Peyer's patch (tissue), 4 donors: ENCODE measurements around the gene BTF3. TPM values are rescaled to one million over a fixed set of nuclear protein-coding genes. Genes with fewer than 3 reads are reported as not detected.

ENCODE experiments used
- DNase-seq, 3 donors: peaks; one replicate each; pipeline ENCODE4 v3.0.0-alpha.2; 2017 to 2019
- H3K27ac ChIP-seq, 4 donors: fragments of 200-600 bp; sonication (generic); one replicate each; pipeline ENCODE4 v1.5.1; 2016 to 2019
- H3K27me3 ChIP-seq, 2 donors: fragments of 200-600 bp; sonication (generic); one replicate each; pipeline ENCODE4 v1.5.1; 2019
- H3K36me3 ChIP-seq, 3 donors: fragments of 200-600 bp; sonication (generic); one replicate each; pipeline ENCODE4 v1.5.1; 2016 to 2019
- H3K4me1 ChIP-seq, 4 donors: fragments of 200-600 bp; sonication (generic); one replicate each; pipeline ENCODE4 v1.5.1; 2016 to 2019
- H3K4me3 ChIP-seq, 4 donors: fragments of 200-600 bp; sonication (generic); 1 replicate in 3 of 4; 2 replicates in 1 of 4; pipeline ENCODE4 v1.5.1; 2016 to 2019; ENCODE audit warnings: mild to moderate bottlenecking in 1 of 4
- H3K9me3 ChIP-seq, 4 donors: fragments of 200-600 bp; sonication (generic); one replicate each; pipeline ENCODE4 v1.5.1; 2016 to 2019; ENCODE audit warnings: mild to moderate bottlenecking in 1 of 4
- CTCF ChIP-seq, 6 experiments: fragments of 450-650 bp in 4 of 6; fragments of 200-600 bp in 2 of 6; sonication (generic) in 1 of 6; IDR thresholded peaks; one replicate each; pipeline ENCODE4 v1.5.1; 2017 to 2019; ENCODE audit warnings: antibody characterized with exemption in 6 of 6, mild to moderate bottlenecking in 3 of 6, moderate library complexity in 1 of 6
- POLR2A ChIP-seq, 2 donors: fragments of 450-650 bp; IDR thresholded peaks; one replicate each; pipeline ENCODE4 v1.5.1; 2017; ENCODE audit warnings: antibody characterized with exemption in 2 of 2, mild to moderate bottlenecking in 2 of 2, moderate library complexity in 2 of 2
- total RNA-seq, 4 donors: library from RNA; depleted of rRNA; stranded (reverse); fragments of >200 nt; gene quantifications; one replicate each; pipeline ENCODE4 v1.1.0, GENCODE V29; 2016

Gene BTF3
- total RNA-seq, 4 donors from 2014 or later: 274 to 353 (median 301) TPM

DNA sequence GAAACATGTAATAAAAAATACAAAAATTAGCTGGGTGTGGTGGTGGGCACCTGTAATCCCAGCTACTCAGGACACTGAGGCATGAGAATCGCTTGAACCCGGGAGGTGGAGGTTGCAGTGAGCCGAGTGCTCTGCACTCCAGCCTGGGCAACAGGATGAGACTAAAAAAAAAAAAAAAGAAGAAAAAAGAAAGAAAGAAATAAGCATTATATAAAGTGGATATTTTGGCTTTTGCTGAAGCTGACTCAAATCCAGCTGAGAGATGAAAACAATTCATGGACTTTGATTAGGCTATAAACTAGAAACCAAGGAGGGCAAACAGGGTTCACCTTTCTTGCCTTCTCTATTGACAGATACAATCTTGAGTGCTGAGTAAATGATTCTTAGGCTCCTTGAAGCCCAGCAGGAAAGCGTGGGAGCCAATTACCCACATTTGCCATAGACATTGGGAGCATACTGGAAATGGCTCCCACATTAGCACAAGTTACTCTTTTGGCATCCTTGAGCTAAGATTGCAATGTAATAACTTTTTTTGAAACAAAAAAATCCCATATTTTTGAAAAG is 2.4 kb upstream of the BTF3 start:
- no peaks in the 10 kb centered on the region for H3K9me3 ChIP-seq
- H3K4me1 ChIP-seq: peaks cover 0 to 37% (median 10%) of the 10 kb centered on the region in 4 donors
- no peak overlapping the region for H3K4me3 ChIP-seq
- no peaks in the 10 kb centered on the region for H3K36me3 ChIP-seq
- DNase-seq: no peak
- H3K27ac ChIP-seq: peak overlapping the region in 1 of 4 donors; percentile 12
- TF ChIP-seq CTCF (IDR thresholded peaks at IDR 0.05): no peak
- no peak for TF ChIP-seq POLR2A (IDR thresholded peaks at IDR 0.05)
- no peaks in the 10 kb centered on the region for H3K27me3 ChIP-seq

- no peak for DNase-seq
- H3K27ac ChIP-seq: peak overlapping the region in 2 of 4 donors; percentile 19 to 87
- no peaks in the 10 kb centered on the region for H3K27me3 ChIP-seq
- H3K36me3 ChIP-seq: peaks cover 0 to 9% (median 0%) of the 10 kb centered on the region in 3 donors
- H3K9me3 ChIP-seq: no peaks in the 10 kb centered on the region
- TF ChIP-seq CTCF (IDR thresholded peaks at IDR 0.05) (peak in 3 of 6 experiments; percentile 33 to 46 (median 35)), POLR2A (IDR thresholded peaks at IDR 0.05) (no peak)
- peak overlapping the region in 1 of 4 donors; percentile 98 for H3K4me3 ChIP-seq
- H3K4me1 ChIP-seq: peaks cover 0 to 47% (median 10%) of the 10 kb centered on the region in 4 donors
Observed at GRCh38 chr5:73496984-73497457, 1.2 kb upstream of the BTF3 start.

GRCh38 chr5:73497497-73498056 is 665 bp upstream of the BTF3 start:
- no peak for TF ChIP-seq CTCF (IDR thresholded peaks at IDR 0.05)
- TF ChIP-seq POLR2A (IDR thresholded peaks at IDR 0.05): no peak

GRCh38 chr5:73499187-73499586 is 945 bp downstream of the BTF3 start:
- no peaks in the 10 kb centered on the region for H3K9me3 ChIP-seq
- DNase-seq: no peak
- peaks cover 0 to 31% (median 0%) of the 10 kb centered on the region in 3 donors for H3K36me3 ChIP-seq
- peak overlapping the region; percentile 81 to 98 (median 92) for H3K4me3 ChIP-seq
- no peak for TF ChIP-seq CTCF (IDR thresholded peaks at IDR 0.05)
- TF ChIP-seq POLR2A (IDR thresholded peaks at IDR 0.05): no peak
- H3K27me3 ChIP-seq: no peaks in the 10 kb centered on the region
- H3K4me1 ChIP-seq: peaks cover 0 to 47% (median 10%) of the 10 kb centered on the region in 4 donors
- peak overlapping the region in 3 of 4 donors; percentile 89 to 95 (median 93) for H3K27ac ChIP-seq

More at GRCh38 chr5:73497497-73498056, 665 bp upstream of the BTF3 start:
- Histone ChIP-seq H3K9me3 (no peaks in the 10 kb centered on the region), H3K4me3 (peak overlapping the region; percentile 81 to 98 (median 92)), H3K4me1 (peaks cover 0 to 47% (median 10%) of the 10 kb centered on the region in 4 donors), H3K27me3 (no peaks in the 10 kb centered on the region), H3K36me3 (peaks cover 0 to 15% (median 0%) of the 10 kb centered on the region in 3 donors), H3K27ac (peak overlapping the region; percentile 87 to 95 (median 91))
- no peak for DNase-seq

DNA sequence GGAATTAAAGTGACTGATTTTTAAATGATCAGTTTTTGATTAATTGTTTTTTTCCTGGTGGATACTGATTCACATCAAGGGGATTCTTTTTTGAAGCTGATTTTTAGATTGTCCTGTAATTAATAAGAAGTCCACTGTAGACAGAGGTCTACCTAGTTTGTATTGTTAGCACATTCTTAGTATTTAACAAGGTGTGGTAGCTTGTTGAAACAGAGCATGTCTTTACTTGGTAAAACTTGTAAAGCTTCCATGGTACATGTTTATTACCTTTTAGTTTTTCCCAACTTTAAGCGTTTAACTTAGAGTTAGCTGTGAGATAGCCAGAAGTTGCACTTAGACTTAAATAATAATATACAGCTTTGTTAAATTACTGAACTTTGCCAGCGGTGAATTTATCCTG is 1.5 kb downstream of the BTF3 start:
- Histone ChIP-seq H3K36me3 (peaks cover 0 to 37% (median 0%) of the 10 kb centered on the region in 3 donors), H3K4me3 (peak overlapping the region in 2 of 4 donors; percentile 81 to 98), H3K9me3 (no peaks in the 10 kb centered on the region), H3K27me3 (no peaks in the 10 kb centered on the region), H3K4me1 (peaks cover 0 to 47% (median 10%) of the 10 kb centered on the region in 4 donors), H3K27ac (no peak overlapping the region)
- TF ChIP-seq POLR2A (IDR thresholded peaks at IDR 0.05) (no peak), CTCF (IDR thresholded peaks at IDR 0.05) (no peak)
- DNase-seq: no peak
